ENCODE data around the gene PLCB1. TPM values are rescaled to one million over a fixed set of nuclear protein-coding genes. Genes with fewer than 3 reads are reported as not detected.
A peak's percentile ranks its signal among the peaks of the same experiment; 100 is the strongest.

Gene PLCB1
- total and polyA plus RNA-seq, 2 donors (not counting 3 experiments of a cell fraction or from before 2014, with no cell fraction given): 10.2 to 53.4 TPM

DNA sequence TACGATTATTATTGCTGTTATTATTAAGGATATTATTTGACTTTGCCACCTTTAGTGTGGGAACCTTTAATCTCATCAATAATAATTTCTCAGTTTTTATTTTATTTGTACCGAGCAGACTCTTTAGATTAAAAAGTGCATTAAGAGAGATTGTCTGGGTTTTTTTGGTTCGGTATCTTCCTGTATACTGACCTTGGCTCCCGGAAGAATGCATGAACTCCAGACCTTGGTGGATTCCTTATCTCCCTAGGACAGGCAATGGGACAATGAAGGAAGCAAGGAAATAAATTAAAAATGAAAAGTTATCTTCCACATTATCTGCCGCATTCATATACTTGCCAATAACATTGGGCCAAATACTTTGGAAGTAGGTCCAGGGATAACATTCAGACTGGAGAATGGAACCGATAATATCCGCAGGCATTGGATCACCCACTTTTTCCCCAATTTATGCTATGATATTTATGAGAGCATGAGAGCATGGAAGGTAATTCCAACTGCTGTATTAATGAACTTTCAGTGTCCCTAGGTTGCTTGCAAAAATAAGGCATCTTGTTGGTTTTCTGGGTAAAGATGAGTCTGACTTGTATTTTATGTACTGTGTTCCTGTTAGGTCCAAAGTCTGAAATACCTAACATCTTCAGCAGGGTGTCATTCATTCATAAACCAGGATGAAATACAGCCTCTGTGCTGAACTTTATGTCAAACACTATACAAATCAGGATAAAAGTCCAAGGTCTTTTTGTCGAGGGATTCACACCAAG lies 232.1 kb downstream of the PLCB1 start:
- Histone ChIP-seq H3K27ac (ENCODE audit: insufficient read depth, low read depth, low read length) (no peak overlapping the region), H3K4me3 (replicated peaks in 1 of 3; ENCODE audit: insufficient read depth in 1 of 3, low read depth in 1 of 3, low read length in 3 of 3) (no peak overlapping the region), H3K36me3 (ENCODE audit: control insufficient read depth in 2 of 2, extremely low read depth in 1 of 2, insufficient read depth in 2 of 2, low read length in 2 of 2) (no peaks in the 10 kb centered on the region), H3K4me2 (ENCODE audit: insufficient read depth, low read length) (no peak overlapping the region), H3K9me1 (replicated peaks; ENCODE audit: control insufficient read depth, extremely low read depth, insufficient read depth, low read length) (no peaks in the 10 kb centered on the region), H2AFZ (ENCODE audit: low read depth, low read length) (no peak overlapping the region), H3K9me3 (replicated peaks; ENCODE audit: control insufficient read depth, insufficient read depth, low read length) (no peaks in the 10 kb centered on the region), H3K79me2 (ENCODE audit: control insufficient read depth, insufficient read depth, low read length) (no peaks in the 10 kb centered on the region), H3K27me3 (ENCODE audit: control insufficient read depth in 2 of 2, insufficient read depth in 2 of 2, low read length in 2 of 2) (no peaks in the 10 kb centered on the region), H3K4me1 (ENCODE audit: control insufficient read depth, extremely low read depth, insufficient read depth, low read length) (no peaks in the 10 kb centered on the region), H3K9ac (replicated peaks; ENCODE audit: extremely low read depth, insufficient read depth, low read length) (no peak overlapping the region), H4K20me1 (replicated peaks; ENCODE audit: control insufficient read depth, extremely low read depth, insufficient read depth, low read length) (peaks cover 3% of the 10 kb centered on the region)
- peak; percentile 43 for FAIRE-seq
- ChIA-PET POLR2A (no interaction called here), CTCF (no interaction called here)
- no peak for DNase-seq (ENCODE audit: low read depth, low spot score)
- BruUV-seq (replicated peaks): no TSS peak
- dilution Hi-C loops (cut with MboI; ENCODE audit: extremely low pct_ligation_motif_present, low sequenced_read_pairs) (no loop called here), intact Hi-C loops (cut with micrococcal nuclease) (no loop called here)
- TF ChIP-seq GATA2 (IDR thresholded peaks at IDR 0.05; ENCODE audit: insufficient read depth, insufficient read length, low read depth, low read length) (no peak), EZH2 (IDR thresholded peaks at IDR 0.05; ENCODE audit: borderline replicate concordance, low read depth, low read length, severe bottlenecking) (no peak), MYC (IDR thresholded peaks at IDR 0.05; ENCODE audit: low read depth, low read length) (no peak), POLR2AphosphoS5 (IDR thresholded peaks at IDR 0.05; ENCODE audit: insufficient read depth, low read depth, low read length) (no peak), JUN (IDR thresholded peaks at IDR 0.05; ENCODE audit: borderline replicate concordance, insufficient read depth, insufficient read length, low read depth) (no peak), POLR2A (IDR thresholded peaks at IDR 0.05; ENCODE audit: low read depth, low read length) (no peak), FOS (IDR thresholded peaks at IDR 0.05; ENCODE audit: borderline replicate concordance, insufficient read depth, low read length) (no peak)
- TF ChIP-seq, protein P1, sequence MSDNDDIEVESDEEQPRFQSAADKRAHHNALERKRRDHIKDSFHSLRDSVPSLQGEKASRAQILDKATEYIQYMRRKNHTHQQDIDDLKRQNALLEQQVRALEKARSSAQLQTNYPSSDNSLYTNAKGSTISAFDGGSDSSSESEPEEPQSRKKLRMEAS (IDR thresholded peaks at IDR 0.05; ENCODE audit: insufficient read depth, insufficient read length): no peak
- TF ChIP-seq, protein P2, sequence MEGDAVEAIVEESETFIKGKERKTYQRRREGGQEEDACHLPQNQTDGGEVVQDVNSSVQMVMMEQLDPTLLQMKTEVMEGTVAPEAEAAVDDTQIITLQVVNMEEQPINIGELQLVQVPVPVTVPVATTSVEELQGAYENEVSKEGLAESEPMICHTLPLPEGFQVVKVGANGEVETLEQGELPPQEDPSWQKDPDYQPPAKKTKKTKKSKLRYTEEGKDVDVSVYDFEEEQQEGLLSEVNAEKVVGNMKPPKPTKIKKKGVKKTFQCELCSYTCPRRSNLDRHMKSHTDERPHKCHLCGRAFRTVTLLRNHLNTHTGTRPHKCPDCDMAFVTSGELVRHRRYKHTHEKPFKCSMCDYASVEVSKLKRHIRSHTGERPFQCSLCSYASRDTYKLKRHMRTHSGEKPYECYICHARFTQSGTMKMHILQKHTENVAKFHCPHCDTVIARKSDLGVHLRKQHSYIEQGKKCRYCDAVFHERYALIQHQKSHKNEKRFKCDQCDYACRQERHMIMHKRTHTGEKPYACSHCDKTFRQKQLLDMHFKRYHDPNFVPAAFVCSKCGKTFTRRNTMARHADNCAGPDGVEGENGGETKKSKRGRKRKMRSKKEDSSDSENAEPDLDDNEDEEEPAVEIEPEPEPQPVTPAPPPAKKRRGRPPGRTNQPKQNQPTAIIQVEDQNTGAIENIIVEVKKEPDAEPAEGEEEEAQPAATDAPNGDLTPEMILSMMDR (IDR thresholded peaks at IDR 0.05; ENCODE audit: extremely low read depth in 1 of 2, insufficient read depth in 1 of 2, low read depth in 1 of 2, low read length in 2 of 2): no peak
